Memory B cell (primary cell): ENCODE data around the gene GIMAP5.

Experiments used
- ATAC-seq: fragments of 150-1000 bp; cut with Tn5 transposase; 2 replicates; pipeline ENCODE4 v1.10.0; 2021; ENCODE audit warnings: low read depth, mild to moderate bottlenecking, moderate library complexity
- DNase-seq, 2 donors: peaks; one replicate each; pipeline ENCODE4 v3.0.0; 2022; ENCODE audit warnings: low spot score in 2 of 2
- H3K27ac Mint-ChIP-seq: one replicate; pipeline ENCODE4 v1.8.0; 2022; ENCODE audit warnings: mild to moderate bottlenecking, moderate library complexity, mixed read lengths
- H3K27me3 Mint-ChIP-seq: one replicate; pipeline ENCODE4 v1.8.0; 2022; ENCODE audit warnings: mixed read lengths
- H3K36me3 Mint-ChIP-seq: one replicate; pipeline ENCODE4 v1.8.0; 2022; ENCODE audit warnings: mild to moderate bottlenecking, mixed read lengths
- H3K4me1 Mint-ChIP-seq: one replicate; pipeline ENCODE4 v1.8.0; 2022; ENCODE audit warnings: mixed read lengths
- H3K4me3 Mint-ChIP-seq: one replicate; pipeline ENCODE4 v1.8.0; 2022; ENCODE audit warnings: mild to moderate bottlenecking, moderate library complexity, mixed read lengths
- H3K9me3 Mint-ChIP-seq: one replicate; pipeline ENCODE4 v1.8.0; 2022; ENCODE audit warnings: mixed read lengths

GIMAP5 gene

DNA sequence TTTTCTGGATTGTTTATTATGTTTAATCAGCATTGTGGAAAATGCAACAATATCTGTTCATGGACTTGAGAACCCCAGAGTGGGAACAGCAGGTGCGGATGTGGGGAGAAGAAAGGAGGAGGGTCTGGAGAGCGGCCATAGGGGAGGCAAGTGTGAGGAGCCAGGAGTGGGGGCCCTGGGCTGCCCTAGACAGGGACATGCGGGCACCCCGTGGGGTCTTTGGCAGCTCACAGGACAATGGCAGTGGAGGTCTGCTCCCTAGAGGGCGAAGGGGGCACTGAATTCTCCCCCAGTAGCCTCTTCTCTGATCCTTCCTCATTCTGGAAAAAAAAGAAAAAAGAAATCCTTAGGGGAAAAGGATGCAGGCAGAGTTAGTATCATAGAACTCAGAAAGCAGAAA is 54.1 kb downstream of the GIMAP5 start:
- ATAC-seq (no peak), DNase-seq (no peak)
- Mint-ChIP-seq H3K27me3 (peaks cover 5% of the 10 kb centered on the region), H3K9me3 (no peaks in the 10 kb centered on the region), H3K27ac (no peak overlapping the region), H3K4me1 (peaks cover 8% of the 10 kb centered on the region), H3K36me3 (peaks cover 3% of the 10 kb centered on the region), H3K4me3 (no peak overlapping the region)

DNA sequence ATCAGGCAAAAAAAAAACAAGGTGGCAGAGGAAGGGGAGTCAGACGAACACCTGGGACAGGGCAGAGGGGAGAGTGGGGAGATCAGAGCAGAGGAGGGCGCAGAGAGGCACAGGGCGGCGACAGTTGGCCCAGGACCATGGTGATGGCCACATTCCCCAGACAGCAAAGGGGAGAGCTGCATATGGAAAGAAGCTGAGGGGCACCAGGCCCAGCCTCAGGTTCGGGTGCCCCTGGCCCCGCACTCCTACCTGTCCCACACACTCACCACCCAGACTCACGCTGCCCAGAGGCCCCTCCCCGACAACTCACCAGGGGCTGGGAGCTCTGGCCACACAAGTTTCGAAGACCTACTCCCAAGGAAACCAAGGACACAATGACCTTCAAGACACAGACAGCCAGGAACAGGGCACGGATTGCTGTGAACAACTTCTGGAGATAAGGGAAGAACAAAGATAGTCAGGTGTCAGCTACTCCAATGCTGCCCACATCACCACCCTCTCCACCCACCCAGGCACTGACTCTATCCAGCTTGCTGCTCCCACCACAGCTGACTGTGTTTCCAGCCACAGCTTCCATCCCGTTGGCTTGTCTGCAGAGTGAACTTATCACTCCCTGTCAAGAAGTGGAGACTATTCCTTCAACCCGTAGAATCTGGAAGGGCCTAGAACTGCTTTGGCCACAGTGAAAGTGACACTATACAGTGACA is 54.7 kb downstream of the GIMAP5 start:
- DNase-seq (no peak), ATAC-seq (no peak)
- H3K4me3 Mint-ChIP-seq: no peak overlapping the region
- H3K9me3 Mint-ChIP-seq: no peaks in the 10 kb centered on the region
- H3K27ac Mint-ChIP-seq: no peak overlapping the region
- peaks cover 5% of the 10 kb centered on the region for H3K27me3 Mint-ChIP-seq
- H3K36me3 Mint-ChIP-seq: peaks cover 3% of the 10 kb centered on the region
- H3K4me1 Mint-ChIP-seq: peaks cover 8% of the 10 kb centered on the region
